Transverse colon (tissue), 4 donors: ENCODE measurements around the gene PTH2.

ENCODE experiments used
- POLR2A ChIP-seq: fragments of 450-650 bp; IDR thresholded peaks from one replicate; pipeline ENCODE4 v1.6.1; 2016; ENCODE audit warnings: antibody characterized with exemption, mild to moderate bottlenecking, moderate library complexity
- POLR2AphosphoS5 ChIP-seq, 3 donors: sonication (generic); formaldehyde crosslinking; IDR thresholded peaks; one replicate each; pipeline ENCODE4 v1.6.1; 2016; ENCODE audit warnings: antibody characterized with exemption in 3 of 3
- TF ChIP-seq, protein P1 (sequence below), 5 experiments: fragments of 200-600 bp in 3 of 5; fragments of 450-650 bp in 2 of 5; sonication (generic) in 3 of 5; IDR thresholded peaks; 1 replicate in 2 of 5; 2 replicates in 3 of 5; pipeline ENCODE4 v1.5.1; 2016 to 2017; ENCODE audit warnings: antibody characterized with exemption in 5 of 5, inconsistent platforms in 3 of 5, mild to moderate bottlenecking in 2 of 5, moderate library complexity in 1 of 5

GRCh38 chr19:49393881-49394280 is 29.4 kb downstream of the PTH2 start:
- no peak for TF ChIP-seq POLR2AphosphoS5 (IDR thresholded peaks at IDR 0.05)
- TF ChIP-seq, protein P1, sequence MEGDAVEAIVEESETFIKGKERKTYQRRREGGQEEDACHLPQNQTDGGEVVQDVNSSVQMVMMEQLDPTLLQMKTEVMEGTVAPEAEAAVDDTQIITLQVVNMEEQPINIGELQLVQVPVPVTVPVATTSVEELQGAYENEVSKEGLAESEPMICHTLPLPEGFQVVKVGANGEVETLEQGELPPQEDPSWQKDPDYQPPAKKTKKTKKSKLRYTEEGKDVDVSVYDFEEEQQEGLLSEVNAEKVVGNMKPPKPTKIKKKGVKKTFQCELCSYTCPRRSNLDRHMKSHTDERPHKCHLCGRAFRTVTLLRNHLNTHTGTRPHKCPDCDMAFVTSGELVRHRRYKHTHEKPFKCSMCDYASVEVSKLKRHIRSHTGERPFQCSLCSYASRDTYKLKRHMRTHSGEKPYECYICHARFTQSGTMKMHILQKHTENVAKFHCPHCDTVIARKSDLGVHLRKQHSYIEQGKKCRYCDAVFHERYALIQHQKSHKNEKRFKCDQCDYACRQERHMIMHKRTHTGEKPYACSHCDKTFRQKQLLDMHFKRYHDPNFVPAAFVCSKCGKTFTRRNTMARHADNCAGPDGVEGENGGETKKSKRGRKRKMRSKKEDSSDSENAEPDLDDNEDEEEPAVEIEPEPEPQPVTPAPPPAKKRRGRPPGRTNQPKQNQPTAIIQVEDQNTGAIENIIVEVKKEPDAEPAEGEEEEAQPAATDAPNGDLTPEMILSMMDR (IDR thresholded peaks at IDR 0.05) = no peak
- TF ChIP-seq POLR2A = no peak
